ENCODE data around the gene SASH1.

SASH1 gene

DNA sequence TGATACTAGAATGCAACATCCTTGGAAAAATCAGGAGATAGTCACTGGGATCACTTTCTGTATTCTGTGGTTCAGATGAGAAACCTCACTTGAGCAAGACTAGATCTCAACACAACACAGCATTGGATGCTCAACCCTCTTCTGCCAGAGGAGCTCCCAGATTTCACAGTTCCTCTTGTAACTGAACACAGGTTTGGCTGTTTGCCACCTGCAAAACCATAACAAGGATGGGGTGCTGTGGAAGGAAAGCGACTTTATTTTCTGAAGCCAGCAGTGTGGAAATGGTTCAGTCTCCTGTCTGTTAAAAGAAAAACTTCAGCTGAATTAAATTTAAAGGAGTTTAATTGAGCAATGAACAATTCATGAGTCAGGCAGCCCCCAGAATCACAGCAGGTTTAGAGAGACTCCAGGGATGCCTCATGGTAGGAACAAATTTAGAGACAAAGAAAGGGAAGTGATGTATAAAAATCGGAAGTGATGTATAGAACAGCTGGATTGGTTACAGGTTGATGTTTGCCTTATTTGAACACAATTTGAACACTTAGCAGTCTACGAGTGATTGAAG, 254.3 kb downstream of the SASH1 start:
- DNase-seq (ENCODE audit: low read depth): no peak
- H3K4me3 ChIP-seq (ENCODE audit: low read length): no peak overlapping the region
- TF ChIP-seq, protein P1, sequence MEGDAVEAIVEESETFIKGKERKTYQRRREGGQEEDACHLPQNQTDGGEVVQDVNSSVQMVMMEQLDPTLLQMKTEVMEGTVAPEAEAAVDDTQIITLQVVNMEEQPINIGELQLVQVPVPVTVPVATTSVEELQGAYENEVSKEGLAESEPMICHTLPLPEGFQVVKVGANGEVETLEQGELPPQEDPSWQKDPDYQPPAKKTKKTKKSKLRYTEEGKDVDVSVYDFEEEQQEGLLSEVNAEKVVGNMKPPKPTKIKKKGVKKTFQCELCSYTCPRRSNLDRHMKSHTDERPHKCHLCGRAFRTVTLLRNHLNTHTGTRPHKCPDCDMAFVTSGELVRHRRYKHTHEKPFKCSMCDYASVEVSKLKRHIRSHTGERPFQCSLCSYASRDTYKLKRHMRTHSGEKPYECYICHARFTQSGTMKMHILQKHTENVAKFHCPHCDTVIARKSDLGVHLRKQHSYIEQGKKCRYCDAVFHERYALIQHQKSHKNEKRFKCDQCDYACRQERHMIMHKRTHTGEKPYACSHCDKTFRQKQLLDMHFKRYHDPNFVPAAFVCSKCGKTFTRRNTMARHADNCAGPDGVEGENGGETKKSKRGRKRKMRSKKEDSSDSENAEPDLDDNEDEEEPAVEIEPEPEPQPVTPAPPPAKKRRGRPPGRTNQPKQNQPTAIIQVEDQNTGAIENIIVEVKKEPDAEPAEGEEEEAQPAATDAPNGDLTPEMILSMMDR (conservative IDR thresholded peaks at IDR 0.05; ENCODE audit: low read depth, low read length): no peak

DNA sequence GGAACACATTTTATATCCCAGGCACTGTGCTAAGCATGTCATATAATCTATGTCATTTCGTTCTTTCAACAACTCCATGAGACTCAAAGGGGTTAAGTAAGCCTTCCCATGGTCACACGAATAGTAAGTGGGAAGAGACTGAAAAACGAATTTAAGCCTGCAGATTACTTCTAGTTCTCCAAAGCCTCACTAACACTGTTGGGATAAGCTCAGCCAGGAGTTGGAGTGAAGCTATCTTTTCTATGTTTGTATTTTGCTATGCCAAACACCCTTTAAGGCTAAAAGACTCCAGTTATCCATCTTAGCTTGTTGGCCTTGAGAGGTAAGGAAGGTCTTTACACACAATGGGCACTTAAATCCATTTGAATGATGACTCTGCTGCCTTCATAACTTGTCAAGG, 256.1 kb downstream of the SASH1 start:
- no peak overlapping the region for H3K4me3 ChIP-seq (ENCODE audit: low read length)
- TF ChIP-seq, protein P1 (conservative IDR thresholded peaks at IDR 0.05; ENCODE audit: low read depth, low read length): no peak
- DNase-seq (ENCODE audit: low read depth): no peak

DNA sequence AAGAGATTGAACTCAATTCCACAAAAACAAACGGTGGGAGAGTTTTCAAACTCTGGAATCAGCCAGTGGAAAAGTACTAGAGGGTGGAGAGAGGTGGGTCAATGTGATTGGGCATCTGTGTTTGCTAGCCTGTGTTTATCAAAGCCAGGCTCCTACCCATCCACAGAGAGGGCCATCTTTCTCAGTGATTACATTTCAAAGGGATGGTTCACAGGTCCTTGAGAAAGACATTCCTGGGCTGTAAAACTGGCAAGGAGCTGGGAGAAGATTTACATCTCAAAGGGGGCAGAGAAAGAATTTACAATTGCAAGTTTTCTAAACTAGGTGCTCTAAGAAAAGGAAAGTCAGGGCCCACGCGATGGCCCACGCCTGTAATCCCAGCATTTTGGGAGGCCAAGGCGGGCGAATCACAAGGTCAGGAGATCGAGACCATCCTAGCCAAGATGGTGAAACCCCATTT, 257.4 kb downstream of the SASH1 start:
- TF ChIP-seq, protein P1 (conservative IDR thresholded peaks at IDR 0.05; ENCODE audit: low read depth, low read length): no peak
- no peak overlapping the region for H3K4me3 ChIP-seq (ENCODE audit: low read length)
- DNase-seq (ENCODE audit: low read depth): no peak
